Measurements from ENCODE around the gene GSG1L2.
"Not testable (repeated sequence)": the region's sequence is repeated elsewhere in the genome, so short reads cannot be mapped to it uniquely, and the experiment has no call there.

Gene GSG1L2

GRCh38 chr17:9790889-9791876 lies 30.7 kb downstream of the GSG1L2 start, which contains the start of gene DHRS7C:
Gene DHRS7C (minus strand): TSS chr17:9791592. CDS start chr17:9791284, 308 bp downstream.
- DNase-seq (ENCODE audit: low read depth in 1 of 2, low spot score in 1 of 2): no peak

GRCh38 chr17:9790316-9790715 lies 31.6 kb downstream of the GSG1L2 start:
- no peak for DNase-seq (ENCODE audit: low read depth in 1 of 2, low spot score in 1 of 2)

DNA sequence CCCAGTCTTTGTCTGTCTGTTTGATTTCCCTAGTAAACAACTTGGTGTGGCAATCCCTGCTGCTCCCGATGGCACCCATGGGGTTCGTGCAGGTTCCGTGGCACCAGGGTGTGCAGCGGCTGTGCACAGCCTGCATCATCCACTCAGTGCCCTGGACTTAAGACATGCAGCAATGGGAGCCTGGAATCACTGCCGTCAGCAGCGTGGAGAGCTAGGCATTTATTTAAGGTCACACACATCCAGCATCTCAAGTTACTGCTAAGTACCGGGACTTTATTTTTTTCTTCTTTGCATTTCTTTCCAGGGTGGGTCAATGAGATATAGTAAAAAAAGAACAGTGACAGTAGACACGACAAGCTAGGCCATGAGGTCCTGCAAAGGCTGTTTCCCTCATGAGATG lies 33.3 kb downstream of the GSG1L2 start:
- no peak for DNase-seq (ENCODE audit: low read depth in 1 of 2, low spot score in 1 of 2)

DNA sequence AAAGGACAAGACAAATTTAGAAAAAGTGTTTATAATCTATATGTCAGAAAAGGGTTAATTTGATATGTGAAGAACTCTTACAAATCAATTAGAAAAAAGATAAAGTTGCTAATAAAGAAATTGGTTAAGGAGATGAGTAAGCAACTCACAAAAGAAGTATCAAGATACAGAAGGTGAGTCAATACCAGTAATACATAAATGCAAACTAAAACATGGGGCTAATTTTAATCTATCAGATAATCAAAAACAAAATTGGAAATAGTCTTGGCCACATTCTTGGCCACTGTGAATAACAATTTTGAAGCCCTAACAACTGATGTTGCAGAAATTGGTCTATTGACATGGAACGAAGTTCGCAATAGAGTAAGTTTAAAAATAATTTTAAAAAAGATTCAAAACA lies 37.3 kb downstream of the GSG1L2 start:
- no peak for DNase-seq (ENCODE audit: low read depth in 1 of 2, low spot score in 1 of 2)

DNA sequence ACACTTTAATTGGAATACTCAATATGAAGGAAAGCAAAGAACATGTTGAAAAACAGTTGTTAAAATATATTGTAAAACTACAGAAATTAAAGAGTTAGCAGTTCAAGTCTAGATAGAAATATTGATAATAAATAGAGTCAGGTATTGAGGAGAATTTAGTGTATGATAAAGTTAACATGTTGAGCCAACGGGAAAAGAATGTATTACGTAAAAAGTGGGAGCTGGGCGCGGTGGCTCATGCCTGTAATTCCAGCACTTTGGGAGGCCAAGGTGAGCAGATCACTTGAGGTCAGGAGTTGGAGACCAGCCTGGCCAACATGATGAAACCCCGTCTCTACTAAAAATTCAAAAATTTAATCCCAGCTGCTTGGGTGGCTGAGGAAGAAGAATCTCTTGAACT lies 38.4 kb downstream of the GSG1L2 start:
- not testable (repeated sequence) for DNase-seq (ENCODE audit: low read depth in 1 of 2, low spot score in 1 of 2)

- no peak for DNase-seq (ENCODE audit: low read depth in 1 of 2, low spot score in 1 of 2)
These were observed 38.8 kb downstream of the GSG1L2 start for GRCh38 chr17:9783050-9783449.

DNA sequence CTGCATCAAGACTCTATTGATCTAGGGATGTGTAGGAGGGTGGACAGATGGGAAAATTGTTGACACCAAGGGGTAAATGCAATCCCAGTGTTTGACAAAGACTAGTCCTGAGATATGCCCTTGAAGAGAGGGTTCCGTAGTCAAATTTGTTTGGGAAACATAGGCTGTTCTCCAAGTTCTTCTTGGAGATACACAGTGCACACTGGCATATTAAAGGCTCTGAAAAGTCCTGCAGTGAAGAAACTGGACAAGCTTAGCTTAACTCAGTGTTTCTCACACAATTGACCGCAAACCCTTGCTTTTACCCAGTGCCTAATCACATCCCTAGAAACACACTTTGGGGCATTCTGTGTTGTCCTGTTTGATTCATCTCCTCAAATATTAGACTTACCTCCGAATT lies 41.3 kb downstream of the GSG1L2 start:
- DNase-seq (ENCODE audit: low read depth in 1 of 2, low spot score in 1 of 2): no peak

GRCh38 chr17:9776911-9777310 lies 45.0 kb downstream of the GSG1L2 start:
- no peak for DNase-seq (ENCODE audit: low read depth in 1 of 2, low spot score in 1 of 2)

GRCh38 chr17:9772658-9773057 lies 49.2 kb downstream of the GSG1L2 start:
- no peak for DNase-seq (ENCODE audit: low read depth in 1 of 2, low spot score in 1 of 2)

- DNase-seq (ENCODE audit: low read depth in 1 of 2, low spot score in 1 of 2): no peak
These were observed 50.4 kb downstream of the GSG1L2 start for GRCh38 chr17:9771465-9771864.

DNA sequence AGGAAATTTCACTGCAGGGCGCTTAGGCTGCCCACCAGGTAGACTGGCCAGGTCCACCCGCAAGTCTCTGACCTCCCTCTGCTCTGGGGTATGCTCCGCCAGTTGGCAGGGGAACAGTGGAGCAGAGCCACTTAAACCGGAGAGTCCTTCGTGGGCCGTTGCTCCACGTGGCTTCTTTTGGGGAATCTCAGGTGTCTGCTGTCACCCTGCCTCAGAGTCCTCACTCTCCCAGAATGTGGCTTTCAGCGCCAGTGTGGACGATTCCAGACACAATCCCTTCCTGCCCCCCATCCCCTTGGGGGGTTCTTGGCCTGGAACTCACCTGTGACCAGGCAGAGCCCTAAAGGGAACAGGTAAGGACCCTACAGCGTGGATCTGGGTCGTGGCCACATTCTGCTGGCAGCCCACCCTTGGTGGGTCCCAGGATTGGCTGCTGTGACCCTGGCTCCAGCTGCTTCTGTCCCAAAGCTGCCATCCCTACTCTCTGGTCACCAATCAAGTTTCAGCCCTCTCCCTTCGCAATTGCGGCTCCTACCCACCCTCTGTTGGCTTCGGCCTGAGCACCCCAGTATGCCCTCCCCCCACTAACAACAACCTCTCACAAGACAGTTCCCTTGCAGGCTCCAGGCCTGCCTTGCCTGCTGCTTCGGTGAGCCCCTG lies 52.7 kb downstream of the GSG1L2 start:
- DNase-seq (ENCODE audit: low read depth in 1 of 2, low spot score in 1 of 2): no peak

DNA sequence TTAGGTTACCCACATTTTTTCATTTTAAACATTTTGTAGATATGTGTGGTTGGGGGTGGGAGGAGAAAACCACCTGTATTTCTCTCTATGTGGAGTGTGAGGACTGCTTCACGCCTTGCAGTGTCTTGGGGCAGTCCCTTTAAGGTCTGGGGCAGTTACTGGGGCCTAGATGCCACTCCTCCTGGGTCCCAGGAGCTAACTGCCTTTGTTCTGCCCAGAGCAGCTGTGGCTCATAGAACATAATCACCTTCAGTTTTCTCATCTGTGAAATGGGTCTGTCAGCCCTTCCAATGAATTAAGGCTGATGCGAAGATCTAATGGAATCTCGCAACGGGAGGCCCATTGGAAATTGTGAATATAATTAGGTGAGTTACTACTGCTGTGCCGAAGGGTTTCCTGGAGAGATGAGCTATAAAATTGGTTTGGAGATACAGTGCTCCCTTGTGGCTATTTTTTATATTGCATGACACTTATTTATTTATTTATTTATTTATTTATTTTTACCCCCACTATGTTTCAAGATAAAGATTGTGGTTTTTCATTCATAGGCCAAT lies 53.4 kb downstream of the GSG1L2 start:
- DNase-seq (ENCODE audit: low read depth in 1 of 2, low spot score in 1 of 2): no peak

DNA sequence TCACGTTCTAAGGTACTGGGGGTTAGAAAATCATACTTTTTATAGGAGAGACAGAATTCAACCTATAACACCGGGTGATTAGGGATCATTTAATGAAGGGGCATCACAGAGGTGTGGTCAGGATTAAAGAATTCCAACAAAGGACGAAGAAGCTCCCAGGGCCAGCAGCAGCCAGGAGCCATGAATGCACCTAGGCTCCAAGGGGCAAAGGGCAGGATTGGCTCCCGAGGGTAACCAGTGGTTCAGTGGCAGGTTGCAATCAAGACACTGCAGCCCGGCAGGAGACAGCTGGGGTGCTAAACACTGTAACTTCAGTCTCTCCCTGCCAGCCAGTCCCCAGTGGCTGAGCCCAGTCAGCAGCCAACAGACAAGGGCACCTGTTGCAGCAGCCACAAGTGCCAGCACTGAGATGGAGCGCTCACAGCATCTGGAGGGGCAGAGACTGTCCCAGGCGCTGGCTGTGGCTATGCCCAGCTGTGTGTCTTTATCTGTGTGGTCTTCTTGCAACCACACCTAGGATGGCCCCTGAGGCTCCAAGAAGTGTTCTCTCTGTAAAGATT lies 54.4 kb downstream of the GSG1L2 start:
- DNase-seq (ENCODE audit: low read depth in 1 of 2, low spot score in 1 of 2): no peak

- DNase-seq (ENCODE audit: low read depth in 1 of 2, low spot score in 1 of 2): no peak
These were observed 54.9 kb downstream of the GSG1L2 start for GRCh38 chr17:9766970-9767369.

- DNase-seq (ENCODE audit: low read depth in 1 of 2, low spot score in 1 of 2): no peak
These were observed 56.6 kb downstream of the GSG1L2 start for GRCh38 chr17:9765322-9765721.

DNA sequence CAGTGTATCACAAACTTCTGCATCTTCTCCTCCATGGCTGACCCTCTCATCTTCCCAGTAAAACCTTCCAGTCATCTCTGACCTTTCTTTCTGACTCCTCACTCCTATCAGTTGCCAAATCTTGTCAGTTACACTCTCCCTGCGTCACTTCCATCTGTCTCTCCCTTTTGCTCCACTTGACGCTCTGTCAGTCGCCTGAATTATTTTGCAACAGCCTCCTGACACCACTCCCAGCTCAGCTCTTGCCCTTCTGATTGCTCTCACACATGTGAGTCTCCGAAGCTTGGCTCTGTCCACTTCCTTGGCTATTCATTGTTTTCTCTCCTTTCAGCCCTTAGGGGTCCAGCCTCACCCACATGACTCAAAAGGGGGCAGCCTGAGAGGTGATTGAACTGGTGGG lies 58.2 kb downstream of the GSG1L2 start:
- DNase-seq (ENCODE audit: low read depth in 1 of 2, low spot score in 1 of 2): no peak

- no peak for DNase-seq (ENCODE audit: low read depth in 1 of 2, low spot score in 1 of 2)
These were observed 61.6 kb downstream of the GSG1L2 start for GRCh38 chr17:9760266-9760665.

DNA sequence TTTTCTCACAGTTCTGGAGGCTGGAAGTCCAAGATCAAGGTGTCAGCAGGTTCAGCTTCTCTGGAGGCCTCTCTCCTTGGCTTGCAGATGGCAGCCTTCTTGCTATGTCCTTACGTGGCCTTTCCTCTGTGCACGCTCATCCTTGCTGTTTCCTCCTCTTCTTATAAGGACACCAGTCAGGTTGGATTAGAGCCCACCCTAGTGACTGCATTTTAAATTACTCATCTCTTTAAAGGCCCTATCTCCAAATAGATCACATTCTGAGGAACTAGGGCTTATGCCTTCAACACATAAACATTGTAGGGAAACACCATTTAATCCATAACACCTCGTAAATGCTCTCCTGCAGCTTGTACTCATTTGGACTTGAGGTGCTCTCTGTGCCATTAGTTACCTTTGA lies 66.8 kb downstream of the GSG1L2 start:
- DNase-seq (ENCODE audit: low read depth in 1 of 2, low spot score in 1 of 2): no peak

Measured in activated CD4-positive, alpha-beta T cell treated with anti-CD3 and anti-CD28 coated beads, Interleukin-2, amount 50 U/mL, for 24 hours (primary cell).